Thymus (tissue), 11 donors: ENCODE measurements around the gene DNAJC4. TPM values are rescaled to one million over a fixed set of nuclear protein-coding genes. Genes with fewer than 3 reads are reported as not detected.

Source experiments
- DNase-seq, 9 donors: peaks; one replicate each; pipeline ENCODE4 v3.0.0-alpha.2; 2013; ENCODE audit warnings: low spot score in 9 of 9, low read depth in 6 of 9, missing footprints in 1 of 9
- H3K27ac ChIP-seq, 2 donors: one replicate each; pipeline ENCODE4 v1.5.1; 2013; ENCODE audit warnings: control low read depth in 1 of 2, low read depth in 1 of 2, low read length in 1 of 2, mild to moderate bottlenecking in 1 of 2, moderate library complexity in 1 of 2
- H3K27me3 ChIP-seq, 2 donors: one replicate each; pipeline ENCODE4 v1.5.1; 2013; ENCODE audit warnings: low read length in 1 of 2; ENCODE audit not compliant: control insufficient read depth in 2 of 2, insufficient read depth in 1 of 2
- H3K36me3 ChIP-seq, 2 donors: one replicate each; pipeline ENCODE4 v1.5.1; 2013; ENCODE audit warnings: low read length in 1 of 2, mild to moderate bottlenecking in 1 of 2, moderate library complexity in 1 of 2; ENCODE audit not compliant: control insufficient read depth in 2 of 2, insufficient read depth in 2 of 2
- H3K4me1 ChIP-seq, 2 donors: one replicate each; pipeline ENCODE4 v1.5.1; 2013; ENCODE audit warnings: low read length in 2 of 2; ENCODE audit not compliant: control insufficient read depth in 2 of 2, insufficient read depth in 2 of 2
- H3K4me3 ChIP-seq, 2 donors: one replicate each; pipeline ENCODE4 v1.5.1; 2013; ENCODE audit warnings: low read length in 2 of 2, control low read depth in 1 of 2, mild to moderate bottlenecking in 1 of 2
- H3K9me3 ChIP-seq, 2 donors: one replicate each; pipeline ENCODE4 v1.5.1; 2013; ENCODE audit warnings: low read length in 1 of 2, mild to moderate bottlenecking in 1 of 2; ENCODE audit not compliant: control insufficient read depth in 2 of 2, insufficient read depth in 1 of 2
- WGBS: extraction: QIAGEN DNeasy Blood & Tissue Kit; methylation state at CpG from one replicate; pipeline ENCODE4 v1.1.7; 2013; 5-methylcytosine and 5-hydroxymethylcytosine counted together
- polyA plus RNA-seq: library from polyadenylated mRNA; stranded (reverse); fragments of 200-250 nt; gene quantifications from one replicate; pipeline ENCODE4 v1.2.3, GENCODE V29; 2013
- total RNA-seq: library from RNA; stranded (reverse); fragments of 120-200 nt; gene quantifications from one replicate; pipeline ENCODE4 v1.2.4, GENCODE V29; 2013
- donor health status: healthy.

The DNAJC4 gene
- total and polyA plus RNA-seq, 2 donors: 18.1 to 134 TPM

DNA sequence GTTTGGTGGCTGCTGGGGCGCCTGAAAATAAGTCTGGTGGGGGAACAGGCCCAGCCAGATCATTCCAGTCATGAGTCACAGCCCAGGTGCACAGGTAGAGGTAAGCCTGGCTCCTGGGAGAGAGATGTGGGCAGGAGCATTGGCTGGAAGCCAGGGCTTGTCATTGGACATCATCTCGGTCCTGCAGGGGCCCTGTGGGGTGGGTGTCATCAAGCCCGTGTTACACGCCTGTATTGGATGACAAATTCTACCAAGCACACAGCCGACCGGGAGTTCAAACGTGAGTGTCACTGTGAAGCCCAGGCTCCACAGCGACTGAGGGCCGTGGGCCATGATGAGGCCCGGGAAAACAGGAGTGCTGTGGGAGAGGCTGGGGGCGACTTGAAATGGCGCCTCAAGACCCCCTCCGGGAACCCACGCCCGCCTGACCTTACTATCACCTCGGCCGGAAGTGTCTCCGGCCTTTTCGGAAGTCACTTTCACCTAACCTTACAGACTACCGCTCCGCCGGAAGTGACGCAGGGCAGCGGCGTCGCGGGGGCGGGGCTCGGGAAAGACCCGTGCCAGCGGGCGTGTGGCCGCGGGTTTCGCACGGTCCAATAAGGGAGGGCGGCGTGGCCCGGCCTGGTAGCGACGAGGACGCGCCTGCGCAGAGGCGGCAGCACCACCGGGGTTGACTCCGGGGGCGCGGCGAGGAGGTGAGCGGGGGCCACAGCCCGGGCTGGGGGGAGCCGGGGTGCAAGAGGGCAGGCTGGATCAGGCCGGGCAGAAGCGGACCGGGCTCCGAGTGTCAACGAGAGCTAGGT lies 10.3 kb downstream of the DNAJC4 start, which contains the start of gene FKBP2:
Gene FKBP2 (plus strand): TSS at position 661 of the 806 bp plus-strand sequence. CDS start 1,293 bp downstream, outside the sequence.
- Histone ChIP-seq H3K4me3 (peak within 1 kb of the TSS; percentile 54 to 80), H3K27ac (peak within 1 kb of the TSS; percentile 96 to 99), H3K9me3 (peaks cover 0 to 14% of the 10 kb centered on the region in 2 donors), H3K27me3 (no peaks in the 10 kb centered on the region), H3K36me3 (peaks cover 19 to 25% of the 10 kb centered on the region in 2 donors), H3K4me1 (peaks cover 16 to 77% of the 10 kb centered on the region in 2 donors)
- 1% methylated on average over 58 of the region's 58 CpGs for WGBS
- DNase-seq: peak; percentile 75 to 97 (median 90)

DNA sequence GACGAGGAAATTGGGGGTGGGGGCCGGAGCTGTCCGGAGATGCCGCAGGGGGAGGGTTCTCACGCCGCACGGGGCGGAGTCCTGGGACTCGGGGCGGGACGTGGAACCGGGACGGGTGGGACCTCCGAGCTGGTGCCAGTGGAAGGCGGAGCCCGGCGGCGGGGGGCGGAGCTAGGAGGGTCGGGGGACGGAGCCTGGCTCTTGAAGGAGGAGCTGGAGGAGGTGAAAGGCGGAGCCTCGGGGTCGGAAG lies 10.8 kb downstream of the DNAJC4 start:
- DNase-seq: peak in 1 of 9 donors; percentile 97
- H3K4me1 ChIP-seq: peaks cover 20 to 80% of the 10 kb centered on the region in 2 donors
- peaks cover 19 to 22% of the 10 kb centered on the region in 2 donors for H3K36me3 ChIP-seq
- WGBS: under 1% methylated on average over 24 of the region's 24 CpGs
- peak overlapping the region; percentile 96 to 99 for H3K27ac ChIP-seq
- peaks cover 0 to 14% of the 10 kb centered on the region in 2 donors for H3K9me3 ChIP-seq
- H3K27me3 ChIP-seq: no peaks in the 10 kb centered on the region
- H3K4me3 ChIP-seq: peak overlapping the region; percentile 54 to 80

DNA sequence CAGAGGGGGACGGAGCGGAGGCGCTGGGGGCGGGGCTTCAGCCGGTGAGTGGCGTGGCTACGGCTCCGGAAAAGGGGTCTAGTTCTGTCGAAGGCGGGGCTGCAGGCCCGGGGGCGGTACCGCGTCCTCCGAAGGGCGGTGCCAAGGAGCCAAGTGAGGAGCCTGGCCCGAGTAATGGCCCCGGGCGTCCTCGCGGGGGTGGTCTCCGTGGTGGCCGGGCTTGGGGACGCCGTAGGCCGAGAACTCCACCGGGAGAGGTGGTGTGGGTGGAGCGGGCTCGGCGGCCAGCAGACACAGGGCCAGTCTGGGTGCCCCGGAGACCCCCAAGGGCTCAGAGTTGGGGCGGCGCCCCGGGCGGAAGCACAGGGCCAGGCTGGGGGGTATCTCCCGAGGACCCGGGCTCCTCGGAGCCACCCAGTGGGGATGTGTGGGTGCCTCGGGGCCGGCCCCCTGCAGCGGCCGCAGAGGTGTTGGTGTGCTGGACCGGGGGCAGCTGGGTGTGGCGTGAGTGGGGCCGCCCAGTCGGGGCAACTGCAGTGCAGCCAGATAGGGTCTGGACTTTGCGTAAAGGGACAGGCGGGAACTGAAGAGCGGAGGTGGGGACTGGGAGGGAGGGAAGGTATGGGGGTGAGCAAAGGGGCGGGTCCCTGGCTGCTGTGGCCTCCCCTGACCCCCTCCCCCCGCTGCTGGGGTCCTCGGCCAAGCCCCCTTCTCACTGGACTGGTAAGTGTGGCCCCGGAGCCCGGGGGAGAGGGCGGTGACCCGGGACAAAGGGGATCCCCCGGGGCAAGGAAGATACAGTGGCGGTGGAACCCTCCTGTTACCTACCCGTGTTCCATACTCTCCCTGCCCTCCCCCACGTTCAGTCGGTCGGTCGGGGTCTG lies 11.4 kb downstream of the DNAJC4 start:
- Histone ChIP-seq H3K4me3 (peak overlapping the region; percentile 54 to 80), H3K4me1 (peaks cover 20 to 80% of the 10 kb centered on the region in 2 donors), H3K27ac (peak overlapping the region; percentile 92 to 99), H3K36me3 (peaks cover 19 to 22% of the 10 kb centered on the region in 2 donors), H3K9me3 (peaks cover 0 to 14% of the 10 kb centered on the region in 2 donors), H3K27me3 (no peaks in the 10 kb centered on the region)
- under 1% methylated on average over 63 of the region's 63 CpGs for WGBS
- peak in 8 of 9 donors; percentile 95 to 100 (median 99) for DNase-seq

DNA sequence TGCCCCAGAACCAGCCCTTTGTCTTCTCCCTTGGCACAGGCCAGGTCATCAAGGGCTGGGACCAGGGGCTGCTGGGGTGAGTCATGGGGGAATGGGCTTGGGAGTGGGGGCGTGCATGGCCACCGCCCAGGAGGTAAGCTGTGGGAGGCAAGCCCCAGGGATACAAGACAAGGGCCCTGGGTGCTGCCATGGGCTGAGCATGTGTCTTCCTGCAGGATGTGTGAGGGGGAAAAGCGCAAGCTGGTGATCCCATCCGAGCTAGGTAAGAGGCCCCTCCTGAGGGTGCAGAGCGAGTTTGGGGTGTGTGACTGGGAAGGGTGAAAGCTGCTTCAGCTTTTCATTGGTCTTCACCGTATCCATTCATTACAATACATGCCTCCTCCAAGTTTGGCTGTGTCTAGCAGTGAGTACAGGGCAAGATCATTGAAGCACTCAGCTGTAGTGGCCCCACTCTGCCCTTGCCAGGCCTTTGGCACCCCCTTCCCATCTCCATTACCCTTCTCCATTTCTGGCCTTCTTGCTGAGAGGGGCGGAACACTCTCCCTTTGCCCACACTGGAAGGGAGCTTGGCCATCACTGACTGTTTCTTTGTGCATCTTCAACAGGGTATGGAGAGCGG lies 13.0 kb downstream of the DNAJC4 start:
- Histone ChIP-seq H3K9me3 (peaks cover 0 to 14% of the 10 kb centered on the region in 2 donors), H3K4me1 (peaks cover 26 to 77% of the 10 kb centered on the region in 2 donors), H3K27me3 (peaks cover 3 to 15% of the 10 kb centered on the region in 2 donors), H3K36me3 (peaks cover 7 to 19% of the 10 kb centered on the region in 2 donors), H3K4me3 (no peak overlapping the region), H3K27ac (no peak overlapping the region)
- 95% methylated on average over 8 of the region's 8 CpGs for WGBS
- no peak for DNase-seq

DNA sequence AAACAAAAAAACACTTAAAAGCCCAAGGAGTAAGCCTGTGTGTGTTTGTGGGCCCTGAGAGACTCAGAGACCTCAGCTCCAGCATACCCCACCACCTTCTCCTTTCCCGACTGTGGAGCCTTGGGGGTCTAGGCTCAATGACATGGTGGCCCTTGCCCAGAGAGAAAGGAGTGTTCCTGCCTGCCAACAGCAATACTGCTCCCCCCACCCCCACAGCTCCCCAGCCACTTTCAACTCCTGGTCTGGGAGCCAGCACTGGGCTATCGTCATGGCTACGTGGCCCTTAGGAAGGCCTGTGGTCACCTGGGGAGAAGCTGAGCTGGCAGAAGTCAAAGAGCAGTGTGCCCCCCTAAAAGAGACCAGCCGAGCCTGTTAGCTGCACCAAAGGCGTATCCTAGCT lies 13.8 kb downstream of the DNAJC4 start:
- peaks cover 26 to 70% of the 10 kb centered on the region in 2 donors for H3K4me1 ChIP-seq
- H3K36me3 ChIP-seq: peaks cover 0 to 19% of the 10 kb centered on the region in 2 donors
- no peak overlapping the region for H3K27ac ChIP-seq
- no peak overlapping the region for H3K4me3 ChIP-seq
- WGBS: 81% methylated on average over 5 of the region's 5 CpGs
- peaks cover 4 to 18% of the 10 kb centered on the region in 2 donors for H3K27me3 ChIP-seq
- no peak for DNase-seq
- H3K9me3 ChIP-seq: peaks cover 0 to 14% of the 10 kb centered on the region in 2 donors

DNA sequence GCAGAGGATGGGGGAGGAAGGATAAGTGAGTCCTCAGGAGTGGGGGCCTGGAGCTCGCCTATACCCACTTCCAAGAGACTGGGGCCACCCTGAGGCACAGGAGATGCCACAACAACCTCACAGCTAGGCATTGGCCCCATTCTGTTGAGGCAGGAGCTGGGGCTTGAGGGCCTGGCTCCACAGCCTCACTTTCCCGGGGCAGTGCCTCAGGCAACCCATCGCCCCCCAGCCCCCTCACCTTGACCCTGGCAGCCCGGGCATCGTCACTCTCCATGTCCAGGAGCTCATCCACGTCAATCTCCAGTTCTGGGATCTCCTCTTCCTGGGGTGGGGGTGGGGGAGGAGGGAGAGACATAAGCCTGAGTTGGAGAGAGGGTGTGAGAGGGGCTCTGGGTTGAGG lies 14.6 kb downstream of the DNAJC4 start:
- H3K4me1 ChIP-seq: peaks cover 26 to 71% of the 10 kb centered on the region in 2 donors
- 41% methylated on average over 6 of the region's 6 CpGs for WGBS

DNA sequence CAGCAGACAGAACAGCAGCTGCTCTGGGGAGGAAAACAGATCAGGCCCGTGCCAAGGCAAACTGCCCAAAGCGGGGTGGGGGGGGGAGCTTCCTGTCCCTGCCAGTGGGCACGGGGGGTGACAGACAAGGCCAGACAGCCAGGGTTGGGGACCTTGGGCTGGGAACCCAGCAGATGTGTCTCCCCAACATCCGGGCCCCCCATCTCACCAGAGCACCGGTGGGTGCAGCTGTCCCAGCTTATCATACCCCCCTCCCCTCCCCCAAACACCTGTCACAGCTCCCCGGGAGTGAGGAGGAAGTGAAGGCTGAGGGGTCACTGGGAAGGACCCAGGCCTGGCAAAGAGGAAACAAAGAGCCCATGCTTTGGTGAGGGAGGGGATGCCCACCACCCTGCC lies 15.1 kb downstream of the DNAJC4 start:
- DNase-seq: peak in 4 of 9 donors; percentile 62 to 81 (median 72)
- peak overlapping the region; percentile 79 to 86 for H3K27ac ChIP-seq
- peaks cover 0 to 17% of the 10 kb centered on the region in 2 donors for H3K9me3 ChIP-seq
- peaks cover 4 to 22% of the 10 kb centered on the region in 2 donors for H3K27me3 ChIP-seq
- WGBS: 1% methylated on average over 6 of the region's 6 CpGs
- H3K36me3 ChIP-seq: peaks cover 0 to 19% of the 10 kb centered on the region in 2 donors
- peaks cover 28 to 71% of the 10 kb centered on the region in 2 donors for H3K4me1 ChIP-seq
- peak overlapping the region; percentile 64 to 74 for H3K4me3 ChIP-seq

More for the DNA sequence above, 14.6 kb downstream of the DNAJC4 start:
- Histone ChIP-seq H3K27me3 (peaks cover 4 to 18% of the 10 kb centered on the region in 2 donors), H3K36me3 (peaks cover 0 to 19% of the 10 kb centered on the region in 2 donors), H3K27ac (peak overlapping the region; percentile 77 to 79), H3K4me3 (peak overlapping the region; percentile 64 to 74), H3K9me3 (peaks cover 0 to 14% of the 10 kb centered on the region in 2 donors)
- no peak for DNase-seq

DNA sequence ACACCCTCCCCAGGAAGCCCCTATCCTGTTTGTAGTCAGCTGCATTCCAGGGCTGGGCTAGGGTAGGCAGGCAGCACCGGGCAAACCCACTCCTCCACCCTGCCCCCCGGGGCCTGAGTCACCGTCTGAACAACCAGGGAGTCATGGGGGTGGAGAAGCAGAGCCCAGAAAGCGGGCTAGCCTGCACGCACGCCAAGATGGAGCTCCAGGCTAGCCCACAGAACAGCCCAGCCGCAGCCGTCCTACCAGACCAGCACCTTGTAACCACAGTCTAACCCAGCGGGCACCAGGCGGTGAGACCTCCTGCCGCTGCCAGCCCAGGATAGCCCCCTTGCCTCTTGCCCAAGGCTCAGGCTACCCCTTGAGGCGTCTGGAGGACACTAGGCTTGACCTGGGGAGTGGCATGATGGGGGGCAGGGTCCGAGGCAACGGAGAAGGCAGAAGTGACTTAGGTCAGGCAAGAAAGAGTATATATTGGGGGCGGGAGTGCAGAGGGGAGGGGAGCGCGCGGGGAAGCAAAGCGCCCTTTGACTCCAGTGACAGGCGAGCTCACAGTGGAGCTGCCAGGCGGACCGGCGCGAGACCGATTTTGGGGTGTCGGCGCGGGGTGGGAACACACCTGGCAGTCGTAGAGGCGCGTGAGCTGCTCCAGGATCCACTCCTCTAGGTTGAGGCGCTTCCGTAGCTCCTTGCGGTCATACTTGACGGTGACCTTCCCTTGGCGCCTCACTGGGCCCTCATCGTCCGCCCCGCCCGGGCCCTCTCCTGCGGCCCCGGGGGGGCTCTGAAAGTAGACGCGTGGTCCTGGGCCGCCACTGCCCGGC lies 15.7 kb downstream of the DNAJC4 start:
- H3K4me3 ChIP-seq: peak overlapping the region; percentile 64 to 74
- peaks cover 0 to 19% of the 10 kb centered on the region in 2 donors for H3K36me3 ChIP-seq
- DNase-seq: peak in 1 of 9 donors; percentile 69
- WGBS: under 1% methylated on average over 46 of the region's 46 CpGs
- peaks cover 4 to 28% of the 10 kb centered on the region in 2 donors for H3K27me3 ChIP-seq
- H3K27ac ChIP-seq: peak overlapping the region; percentile 79 to 86
- peaks cover 0 to 15% of the 10 kb centered on the region in 2 donors for H3K9me3 ChIP-seq
- peaks cover 33 to 74% of the 10 kb centered on the region in 2 donors for H3K4me1 ChIP-seq
